Panc1 (cell line): Measurements from ENCODE around the gene LDLRAP1. TPM values are rescaled to one million over a fixed set of nuclear protein-coding genes. Genes with fewer than 3 reads are reported as not detected.

Experiments
- ATAC-seq: fragments of 200-7000 bp; cut with Tn5 transposase; 2 replicates; pipeline ENCODE4 v1.9.1; 2020; ENCODE audit warnings: mild to moderate bottlenecking, moderate library complexity
- BruUV-seq: library from RNA; stranded (reverse); fragments of 400-500 nt; replicated peaks from 2 replicates; lab custom pipeline; 2021; lab: Mats Ljungman, UMichigan
- CTCF ChIA-PET: fragments of 300-600 bp; sonication (Branson Sonifier 250); formaldehyde crosslinking; loops from one replicate; lab custom pipeline; 2022; ENCODE audit warnings: antibody characterized with exemption; lab: Charles Lee
- POLR2A ChIA-PET: fragments of 300-600 bp; sonication (Branson Sonifier 250); formaldehyde crosslinking; loops from one replicate; lab custom pipeline; 2022; ENCODE audit warnings: antibody characterized with exemption; lab: Charles Lee
- DNase-seq: peaks from one replicate; pipeline ENCODE4 v3.0.0-alpha.2; 2010; ENCODE audit warnings: low read depth, low spot score
- H3K27ac ChIP-seq: 2 replicates; pipeline ENCODE4 v1.5.1; 2011; ENCODE audit warnings: mild to moderate bottlenecking, low read length, inconsistent platforms
- H3K27me3 ChIP-seq: fragments of 200-500 bp; sonication (Bioruptor generic); 2 replicates; pipeline ENCODE4 v1.6.0; 2014; ENCODE audit warnings: low read length, inconsistent platforms; ENCODE audit not compliant: control insufficient read depth, insufficient read depth
- H3K36me3 ChIP-seq: fragments of 200-500 bp; sonication (Bioruptor generic); 2 replicates; pipeline ENCODE4 v1.5.1; 2014; ENCODE audit warnings: inconsistent platforms, mild to moderate bottlenecking, low read length, moderate library complexity; ENCODE audit not compliant: control insufficient read depth, insufficient read depth
- H3K4me1 ChIP-seq: 2 replicates; pipeline ENCODE4 v1.5.1; 2011; ENCODE audit warnings: inconsistent platforms, mild to moderate bottlenecking, low read length, moderate library complexity; ENCODE audit not compliant: control insufficient read depth, insufficient read depth
- H3K4me3 ChIP-seq, 2 experiments: 2 replicates each; pipeline ENCODE4 v1.5.1; 2011 to 2012; ENCODE audit warnings: low read depth in 2 of 2, low read length in 2 of 2, mild to moderate bottlenecking in 2 of 2, inconsistent platforms in 1 of 2, moderate library complexity in 1 of 2
- H3K9me3 ChIP-seq: fragments of 200-500 bp; sonication (Bioruptor generic); 2 replicates; pipeline ENCODE4 v1.5.1; 2014; ENCODE audit warnings: low read depth, mild to moderate bottlenecking, inconsistent platforms, low read length, moderate library complexity; ENCODE audit not compliant: control insufficient read depth, insufficient read depth
- CTCF ChIP-seq: fragments of 450-650 bp; IDR thresholded peaks from 2 replicates; pipeline ENCODE4 v1.5.1; 2017; ENCODE audit warnings: mild to moderate bottlenecking
- POLR2AphosphoS5 ChIP-seq: IDR thresholded peaks from 2 replicates; pipeline ENCODE4 v1.6.1; 2012; ENCODE audit warnings: mild to moderate bottlenecking, low read depth, low read length, moderate library complexity
- SIN3A ChIP-seq: IDR thresholded peaks from 2 replicates; pipeline ENCODE4 v1.6.1; 2012; ENCODE audit warnings: low read depth, mild to moderate bottlenecking, low read length, moderate library complexity, borderline replicate concordance; ENCODE audit not compliant: insufficient read depth
- TCF7L2 ChIP-seq: IDR thresholded peaks from 2 replicates; pipeline ENCODE4 v1.6.1; 2011; ENCODE audit warnings: mild to moderate bottlenecking, low read depth, low read length, inconsistent platforms
- in situ Hi-C: cut with HindIII; loops from 2 replicates; pipeline ENCODE4 v1.10.0; 2016; ENCODE audit warnings: low sequenced_read_pairs, low pct_unique_long_range_greater_than_20kb
- intact Hi-C: fragments of 100-400 bp; cut with micrococcal nuclease; formaldehyde crosslinking; loops from one replicate; pipeline ENCODE4 v1.10.0; 2022; ENCODE audit not compliant: unreplicated experiment
- total RNA-seq: library from RNA; stranded (reverse); gene quantifications from one replicate; pipeline ENCODE4 v1.2.1, GENCODE V29; 2021; ENCODE audit not compliant: unreplicated experiment
- TF ChIP-seq, protein P1 (sequence below), 2 experiments: IDR thresholded peaks; 2 replicates each; pipeline ENCODE4 v1.6.1; 2011 to 2012; ENCODE audit warnings: low read depth in 2 of 2, control low read depth in 1 of 2, low read length in 1 of 2, mild to moderate bottlenecking in 1 of 2, moderate library complexity in 1 of 2; ENCODE audit not compliant: insufficient read depth in 1 of 2

LDLRAP1 gene
- total RNA-seq, 1 experiment from 2014 or later, result 23.1 TPM

GRCh38 chr1:25571522-25571970 is 28.1 kb downstream of the LDLRAP1 start:
- DNase-seq, result no peak
- H3K9me3 ChIP-seq, result no peaks in the 10 kb centered on the region
- H3K27ac ChIP-seq, result no peak overlapping the region
- no peaks in the 10 kb centered on the region for H3K27me3 ChIP-seq
- H3K4me1 ChIP-seq, result peaks cover 14% of the 10 kb centered on the region
- no peaks in the 10 kb centered on the region for H3K36me3 ChIP-seq
- H3K4me3 ChIP-seq, result no peak overlapping the region
- CTCF ChIA-PET, result interaction anchor here (0.6 to 1.1 kb wide), 2 partner anchors 74 to 226 kb away, joined by 3 read pairs; no protein-coding TSS in a partner anchor
- POLR2A ChIA-PET, result no interaction called here
- in situ Hi-C loops (no loop called here), intact Hi-C loops (no loop called here)
- no TSS peak for BruUV-seq
- TF ChIP-seq TCF7L2 (no peak), SIN3A (no peak), POLR2AphosphoS5 (no peak), CTCF (no peak)
- TF ChIP-seq, protein P1, sequence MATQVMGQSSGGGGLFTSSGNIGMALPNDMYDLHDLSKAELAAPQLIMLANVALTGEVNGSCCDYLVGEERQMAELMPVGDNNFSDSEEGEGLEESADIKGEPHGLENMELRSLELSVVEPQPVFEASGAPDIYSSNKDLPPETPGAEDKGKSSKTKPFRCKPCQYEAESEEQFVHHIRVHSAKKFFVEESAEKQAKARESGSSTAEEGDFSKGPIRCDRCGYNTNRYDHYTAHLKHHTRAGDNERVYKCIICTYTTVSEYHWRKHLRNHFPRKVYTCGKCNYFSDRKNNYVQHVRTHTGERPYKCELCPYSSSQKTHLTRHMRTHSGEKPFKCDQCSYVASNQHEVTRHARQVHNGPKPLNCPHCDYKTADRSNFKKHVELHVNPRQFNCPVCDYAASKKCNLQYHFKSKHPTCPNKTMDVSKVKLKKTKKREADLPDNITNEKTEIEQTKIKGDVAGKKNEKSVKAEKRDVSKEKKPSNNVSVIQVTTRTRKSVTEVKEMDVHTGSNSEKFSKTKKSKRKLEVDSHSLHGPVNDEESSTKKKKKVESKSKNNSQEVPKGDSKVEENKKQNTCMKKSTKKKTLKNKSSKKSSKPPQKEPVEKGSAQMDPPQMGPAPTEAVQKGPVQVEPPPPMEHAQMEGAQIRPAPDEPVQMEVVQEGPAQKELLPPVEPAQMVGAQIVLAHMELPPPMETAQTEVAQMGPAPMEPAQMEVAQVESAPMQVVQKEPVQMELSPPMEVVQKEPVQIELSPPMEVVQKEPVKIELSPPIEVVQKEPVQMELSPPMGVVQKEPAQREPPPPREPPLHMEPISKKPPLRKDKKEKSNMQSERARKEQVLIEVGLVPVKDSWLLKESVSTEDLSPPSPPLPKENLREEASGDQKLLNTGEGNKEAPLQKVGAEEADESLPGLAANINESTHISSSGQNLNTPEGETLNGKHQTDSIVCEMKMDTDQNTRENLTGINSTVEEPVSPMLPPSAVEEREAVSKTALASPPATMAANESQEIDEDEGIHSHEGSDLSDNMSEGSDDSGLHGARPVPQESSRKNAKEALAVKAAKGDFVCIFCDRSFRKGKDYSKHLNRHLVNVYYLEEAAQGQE (IDR thresholded peaks at IDR 0.05; ENCODE audit: insufficient read depth in 1 of 2, low read depth in 2 of 2, low read length in 1 of 2), result no peak
- no peak for ATAC-seq

- Histone ChIP-seq H3K27me3 (no peaks in the 10 kb centered on the region), H3K27ac (no peak overlapping the region), H3K4me1 (peaks cover 14% of the 10 kb centered on the region), H3K36me3 (no peaks in the 10 kb centered on the region), H3K9me3 (no peaks in the 10 kb centered on the region), H3K4me3 (no peak overlapping the region)
- TF ChIP-seq POLR2AphosphoS5 (no peak), SIN3A (no peak), TCF7L2 (no peak), CTCF (no peak)
- TF ChIP-seq, protein P1 (IDR thresholded peaks at IDR 0.05; ENCODE audit: insufficient read depth in 1 of 2, low read depth in 2 of 2, low read length in 1 of 2), result no peak
- DNase-seq, result no peak
- no TSS peak for BruUV-seq
- in situ Hi-C loops, result no loop called here
- CTCF ChIA-PET, result interaction anchor here (0.8 to 1.2 kb wide), 3 partner anchors 17 to 226 kb away, joined by 3 to 8 read pairs (median 5); no protein-coding TSS in a partner anchor
- no peak for ATAC-seq
- POLR2A ChIA-PET, result no interaction called here
- intact Hi-C loops, result no loop called here
Observed at GRCh38 chr1:25572107-25572506, 28.7 kb downstream of the LDLRAP1 start.
